HepG2 (cell line): ENCODE results near the gene PRR4. TPM values are rescaled to one million over a fixed set of nuclear protein-coding genes. Genes with fewer than 3 reads are reported as not detected.

Source experiments
- ATF2 ChIP-seq: sonication (generic); formaldehyde crosslinking; IDR thresholded peaks from 2 replicates; pipeline ENCODE4 v1.4.0; 2020; ENCODE audit warnings: missing genetic modification reagents
- ETV6 ChIP-seq: sonication (generic); formaldehyde crosslinking; conservative IDR thresholded peaks from 2 replicates; pipeline ENCODE4 v1.4.0; 2020; ENCODE audit warnings: missing genetic modification reagents
- FOXC1 ChIP-seq: sonication (generic); formaldehyde crosslinking; IDR thresholded peaks from 2 replicates; pipeline ENCODE4 v1.8.0; 2022; ENCODE audit warnings: mild to moderate bottlenecking, missing genetic modification reagents, borderline replicate concordance
- GATAD1 ChIP-seq: IDR thresholded peaks from 2 replicates; pipeline ENCODE4 v1.6.1; 2016; ENCODE audit warnings: missing genetic modification reagents, missing compliant biosample characterization
- GATAD2A ChIP-seq: IDR thresholded peaks from 2 replicates; pipeline ENCODE4 v1.6.1; 2016
- JARID2 ChIP-seq: sonication (generic); formaldehyde crosslinking; IDR thresholded peaks from 2 replicates; pipeline ENCODE4 v1.8.1; 2023; ENCODE audit warnings: missing genetic modification reagents, inconsistent platforms; ENCODE audit not compliant: insufficient replicate concordance
- MLLT10 ChIP-seq: sonication (generic); formaldehyde crosslinking; IDR thresholded peaks from 2 replicates; pipeline ENCODE4 v1.4.0; 2020; ENCODE audit warnings: missing genetic modification reagents
- NRL ChIP-seq: sonication (generic); formaldehyde crosslinking; IDR thresholded peaks from 2 replicates; pipeline ENCODE4 v1.5.0; 2020; ENCODE audit warnings: missing genetic modification reagents, mild to moderate bottlenecking, moderate library complexity, borderline replicate concordance
- PHF8 ChIP-seq: sonication (generic); formaldehyde crosslinking; IDR thresholded peaks from 2 replicates; pipeline ENCODE4 v1.5.0; 2020; ENCODE audit warnings: missing genetic modification reagents
- RARG ChIP-seq: sonication (generic); formaldehyde crosslinking; IDR thresholded peaks from 2 replicates; pipeline ENCODE4 v1.4.0; 2020; ENCODE audit warnings: low read depth, mild to moderate bottlenecking, missing genetic modification reagents
- SALL1 ChIP-seq: sonication (generic); formaldehyde crosslinking; IDR thresholded peaks from 2 replicates; pipeline ENCODE4 v1.8.0; 2022; ENCODE audit warnings: mild to moderate bottlenecking, missing genetic modification reagents
- SIX1 ChIP-seq: sonication (generic); formaldehyde crosslinking; IDR thresholded peaks from 2 replicates; pipeline ENCODE4 v1.4.0; 2020; ENCODE audit warnings: missing genetic modification reagents, borderline replicate concordance
- STAT5B ChIP-seq: sonication (generic); formaldehyde crosslinking; IDR thresholded peaks from 2 replicates; pipeline ENCODE4 v1.4.0; 2020; ENCODE audit warnings: missing genetic modification reagents
- ZGPAT ChIP-seq: IDR thresholded peaks from 2 replicates; pipeline ENCODE4 v1.6.1; 2016; ENCODE audit warnings: mild to moderate bottlenecking
- ZMAT5 ChIP-seq: sonication (generic); formaldehyde crosslinking; IDR thresholded peaks from 2 replicates; pipeline ENCODE4 v1.5.0; 2020; ENCODE audit warnings: mild to moderate bottlenecking, low read depth, missing genetic modification reagents, borderline replicate concordance
- ZNF101 ChIP-seq: sonication (generic); formaldehyde crosslinking; IDR thresholded peaks from 2 replicates; pipeline ENCODE4 v1.4.0; 2020; ENCODE audit warnings: mild to moderate bottlenecking, low read depth, missing genetic modification reagents, borderline replicate concordance
- ZNF232 ChIP-seq: sonication (generic); formaldehyde crosslinking; IDR thresholded peaks from 2 replicates; pipeline ENCODE4 v1.4.0; 2020; ENCODE audit warnings: missing genetic modification reagents, borderline replicate concordance
- ZNF292 ChIP-seq: sonication (generic); formaldehyde crosslinking; IDR thresholded peaks from 2 replicates; pipeline ENCODE4 v1.8.1; 2022; ENCODE audit warnings: mild to moderate bottlenecking, low read depth, missing genetic modification reagents, borderline replicate concordance
- ZNF350 ChIP-seq: sonication (generic); formaldehyde crosslinking; IDR thresholded peaks from 2 replicates; pipeline ENCODE4 v1.4.0; 2020; ENCODE audit warnings: mild to moderate bottlenecking, low read depth, missing genetic modification reagents, borderline replicate concordance
- ZNF414 ChIP-seq: sonication (generic); formaldehyde crosslinking; IDR thresholded peaks from 2 replicates; pipeline ENCODE4 v1.5.0; 2020; ENCODE audit warnings: missing genetic modification reagents
- ZNF460 ChIP-seq: sonication (generic); formaldehyde crosslinking; IDR thresholded peaks from 2 replicates; pipeline ENCODE4 v1.5.1; 2020; ENCODE audit warnings: missing genetic modification reagents, mild to moderate bottlenecking, borderline replicate concordance
- ZNF768 ChIP-seq: sonication (generic); formaldehyde crosslinking; IDR thresholded peaks from 2 replicates; pipeline ENCODE4 v1.4.0; 2020; ENCODE audit warnings: missing genetic modification reagents
- polyA plus RNA-seq, 8 experiments: library from polyadenylated mRNA; depleted of rRNA in 3 of 8; stranded (reverse) in 7 of 8; unstranded in 1 of 8; fragments of >200 nt; fragmentation: Illumina TruSeq in 4 of 8; extraction: Trizol in 4 of 8; gene quantifications; 2 replicates each; pipeline versions ENCODE4 v1.2.1 to v1.2.3, GENCODE V29; 2011 to 2016; ENCODE audit warnings: low read depth in 4 of 8, missing spikeins in 1 of 8, mixed read lengths in 1 of 8; ENCODE audit not compliant: insufficient read depth in 1 of 8
- total RNA-seq, 5 experiments: library from RNA; depleted of rRNA; stranded (reverse); fragments of >200 nt; fragmentation: Illumina TruSeq; extraction: Trizol; gene quantifications; 2 replicates each; pipeline ENCODE4 v1.2.3, GENCODE V29; 2016; ENCODE audit warnings: low read depth in 1 of 5
- TF ChIP-seq, protein P1 (sequence below): sonication (generic); formaldehyde crosslinking; IDR thresholded peaks from 2 replicates; pipeline ENCODE4 v1.5.1; 2020; ENCODE audit warnings: missing genetic modification reagents, mild to moderate bottlenecking, borderline replicate concordance
- TF ChIP-seq, protein P2 (sequence below), 2 experiments: fragments of 450-650 bp in 1 of 2; sonication (generic) in 1 of 2; formaldehyde crosslinking; IDR thresholded peaks; 2 replicates each; pipeline versions ENCODE4 v1.5.0 to v1.8.0; 2020 to 2022; ENCODE audit warnings: mild to moderate bottlenecking in 1 of 2, missing genetic modification reagents in 1 of 2
- TF ChIP-seq, protein P3 (sequence below): sonication (generic); formaldehyde crosslinking; IDR thresholded peaks from 2 replicates; pipeline ENCODE4 v1.5.0; 2020; ENCODE audit warnings: missing genetic modification reagents, mild to moderate bottlenecking, borderline replicate concordance

PRR4 gene
- total and polyA plus RNA-seq, 2 of the 13 experiments (the other 11 are each of a cell fraction or from before 2014, with no cell fraction given) = 2.3 to 5.4 TPM

- TF ChIP-seq RARG (CRISPR knock-in tag) = peak; percentile 90; the same call in 1 of the 2 replicates
- TF ChIP-seq PHF8 (CRISPR knock-in tag) = 0 out of 2 replicates have a peak, but pooled peaks have one; percentile 41
- TF ChIP-seq ATF2 (CRISPR knock-in tag) = peak; percentile 81; the same call in 1 of the 2 replicates
- 0 out of 2 replicates have a peak, but pooled peaks have one; percentile 70 for TF ChIP-seq STAT5B
- no peak for TF ChIP-seq ZNF232 (CRISPR knock-in tag)
- TF ChIP-seq, protein P1, sequence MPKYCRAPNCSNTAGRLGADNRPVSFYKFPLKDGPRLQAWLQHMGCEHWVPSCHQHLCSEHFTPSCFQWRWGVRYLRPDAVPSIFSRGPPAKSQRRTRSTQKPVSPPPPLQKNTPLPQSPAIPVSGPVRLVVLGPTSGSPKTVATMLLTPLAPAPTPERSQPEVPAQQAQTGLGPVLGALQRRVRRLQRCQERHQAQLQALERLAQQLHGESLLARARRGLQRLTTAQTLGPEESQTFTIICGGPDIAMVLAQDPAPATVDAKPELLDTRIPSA (CRISPR knock-in tag) = no peak
- peak; percentile 98 for TF ChIP-seq ZGPAT (CRISPR knock-in tag)
- TF ChIP-seq, protein P2, sequence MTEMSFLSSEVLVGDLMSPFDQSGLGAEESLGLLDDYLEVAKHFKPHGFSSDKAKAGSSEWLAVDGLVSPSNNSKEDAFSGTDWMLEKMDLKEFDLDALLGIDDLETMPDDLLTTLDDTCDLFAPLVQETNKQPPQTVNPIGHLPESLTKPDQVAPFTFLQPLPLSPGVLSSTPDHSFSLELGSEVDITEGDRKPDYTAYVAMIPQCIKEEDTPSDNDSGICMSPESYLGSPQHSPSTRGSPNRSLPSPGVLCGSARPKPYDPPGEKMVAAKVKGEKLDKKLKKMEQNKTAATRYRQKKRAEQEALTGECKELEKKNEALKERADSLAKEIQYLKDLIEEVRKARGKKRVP (CRISPR knock-in tag; IDR thresholded peaks at IDR 0.05) = peak in 1 of 2 experiments; percentile 88; a peak in 2 of 4 replicates
- peak; percentile 82; the same call in 1 of the 2 replicates for TF ChIP-seq ZNF414
- TF ChIP-seq MLLT10 (CRISPR knock-in tag) = no peak
- TF ChIP-seq SALL1 (CRISPR knock-in tag) = peak; percentile 99
- peak; percentile 87 for TF ChIP-seq SIX1 (CRISPR knock-in tag)
- no peak for TF ChIP-seq ZNF768 (CRISPR knock-in tag)
- no peak; the same call in 1 of the 2 replicates for TF ChIP-seq ZNF460 (CRISPR knock-in tag)
- TF ChIP-seq, protein P3, sequence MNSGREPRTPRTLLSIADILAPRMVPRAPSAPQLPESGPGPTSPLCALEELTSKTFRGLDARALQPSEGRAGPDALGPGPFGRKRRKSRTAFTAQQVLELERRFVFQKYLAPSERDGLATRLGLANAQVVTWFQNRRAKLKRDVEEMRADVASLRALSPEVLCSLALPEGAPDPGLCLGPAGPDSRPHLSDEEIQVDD (CRISPR knock-in tag) = no peak
- TF ChIP-seq GATAD2A (CRISPR knock-in tag) = peak; percentile 99
- peak; percentile 55; the same call in 1 of the 2 replicates for TF ChIP-seq ZNF350
- no peak for TF ChIP-seq ETV6 (CRISPR knock-in tag)
- no peak for TF ChIP-seq FOXC1 (CRISPR knock-in tag)
- TF ChIP-seq ZNF101 (CRISPR knock-in tag) = no peak
- no peak for TF ChIP-seq ZMAT5 (CRISPR knock-in tag)
- TF ChIP-seq GATAD1 (CRISPR knock-in tag) = peak; percentile 74
- TF ChIP-seq NRL (CRISPR knock-in tag) = no peak
- TF ChIP-seq ZNF292 (CRISPR knock-in tag) = peak; percentile 78; the same call in 1 of the 2 replicates
- no peak for TF ChIP-seq JARID2 (CRISPR knock-in tag)
Observed at GRCh38 chr12:10891937-10892336, 42.7 kb upstream of the PRR4 start (continued).
